SU-DHL-6 (cell line): ENCODE results near the gene GNA14.

Source experiments
- EZH2phosphoT487 ChIP-seq: fragments of 200-600 bp; sonication (generic), shearing (Covaris generic); conservative IDR thresholded peaks from 2 replicates; pipeline ENCODE4 v1.6.1; 2018; ENCODE audit warnings: mild to moderate bottlenecking, antibody characterized with exemption, low read length, moderate library complexity, mixed read lengths
- TF ChIP-seq, protein P1 (sequence below): fragments of 200-600 bp; sonication (generic); IDR thresholded peaks from one replicate; pipeline ENCODE4 v1.5.1; 2017; ENCODE audit warnings: antibody characterized with exemption, mild to moderate bottlenecking, low read length, moderate library complexity; ENCODE audit not compliant: insufficient read depth, poor library complexity, severe bottlenecking

GRCh38 chr9:77510666-77511065, 137.5 kb downstream of the GNA14 start:
- TF ChIP-seq EZH2phosphoT487 = no peak
- TF ChIP-seq, protein P1, sequence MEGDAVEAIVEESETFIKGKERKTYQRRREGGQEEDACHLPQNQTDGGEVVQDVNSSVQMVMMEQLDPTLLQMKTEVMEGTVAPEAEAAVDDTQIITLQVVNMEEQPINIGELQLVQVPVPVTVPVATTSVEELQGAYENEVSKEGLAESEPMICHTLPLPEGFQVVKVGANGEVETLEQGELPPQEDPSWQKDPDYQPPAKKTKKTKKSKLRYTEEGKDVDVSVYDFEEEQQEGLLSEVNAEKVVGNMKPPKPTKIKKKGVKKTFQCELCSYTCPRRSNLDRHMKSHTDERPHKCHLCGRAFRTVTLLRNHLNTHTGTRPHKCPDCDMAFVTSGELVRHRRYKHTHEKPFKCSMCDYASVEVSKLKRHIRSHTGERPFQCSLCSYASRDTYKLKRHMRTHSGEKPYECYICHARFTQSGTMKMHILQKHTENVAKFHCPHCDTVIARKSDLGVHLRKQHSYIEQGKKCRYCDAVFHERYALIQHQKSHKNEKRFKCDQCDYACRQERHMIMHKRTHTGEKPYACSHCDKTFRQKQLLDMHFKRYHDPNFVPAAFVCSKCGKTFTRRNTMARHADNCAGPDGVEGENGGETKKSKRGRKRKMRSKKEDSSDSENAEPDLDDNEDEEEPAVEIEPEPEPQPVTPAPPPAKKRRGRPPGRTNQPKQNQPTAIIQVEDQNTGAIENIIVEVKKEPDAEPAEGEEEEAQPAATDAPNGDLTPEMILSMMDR = no peak
